KOPT-K1 (cell line): ENCODE data around the gene PRELID3B.
A peak's percentile ranks its signal among the peaks of the same experiment; 100 is the strongest.
"Not testable (repeated sequence)": the region's sequence is repeated elsewhere in the genome, so short reads cannot be mapped to it uniquely, and the experiment has no call there.

Source experiments
- H3K27ac ChIP-seq: fragments of 200-600 bp; sonication (generic); 2 replicates; pipeline ENCODE4 v1.5.1; 2016; ENCODE audit warnings: antibody characterized with exemption, mild to moderate bottlenecking, low read depth, low read length; ENCODE audit not compliant: poor library complexity, severe bottlenecking
- H3K36me3 ChIP-seq: fragments of 200-600 bp; sonication (generic); 2 replicates; pipeline ENCODE4 v1.5.1; 2017; ENCODE audit warnings: antibody characterized with exemption, mild to moderate bottlenecking, low read length, moderate library complexity; ENCODE audit not compliant: insufficient read depth
- H3K9me3 ChIP-seq: fragments of 200-600 bp; sonication (generic); 2 replicates; pipeline ENCODE4 v1.5.1; 2017; ENCODE audit warnings: antibody characterized with exemption, low read length, mild to moderate bottlenecking; ENCODE audit not compliant: insufficient read depth, poor library complexity, severe bottlenecking

The PRELID3B gene

DNA sequence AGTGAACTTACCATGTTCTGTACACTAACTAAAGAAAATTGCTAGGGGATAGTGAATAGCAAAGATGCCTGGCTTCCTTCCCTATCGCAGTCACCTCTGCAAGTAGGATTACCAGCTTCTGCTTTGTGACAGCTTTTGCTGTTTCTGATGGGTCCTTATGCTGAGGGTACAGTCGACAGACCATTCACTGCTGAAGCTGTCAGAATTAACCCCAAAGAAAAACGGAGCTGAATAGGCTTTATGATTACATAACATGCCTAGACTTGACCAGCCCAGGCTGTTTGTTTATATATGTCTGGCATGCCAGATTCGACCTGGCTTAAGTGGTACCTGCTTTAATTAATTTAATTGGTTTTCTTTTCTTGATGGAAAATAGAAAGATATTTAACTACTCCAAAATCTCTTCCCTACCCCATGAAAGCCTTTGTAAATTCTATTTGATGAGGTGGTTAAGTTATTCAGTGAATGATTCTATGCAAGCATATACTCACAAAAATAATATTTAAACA, 21.7 kb upstream of the PRELID3B start:
- no peaks in the 10 kb centered on the region for H3K9me3 ChIP-seq
- no peak overlapping the region for H3K27ac ChIP-seq
- H3K36me3 ChIP-seq: no peaks in the 10 kb centered on the region

DNA sequence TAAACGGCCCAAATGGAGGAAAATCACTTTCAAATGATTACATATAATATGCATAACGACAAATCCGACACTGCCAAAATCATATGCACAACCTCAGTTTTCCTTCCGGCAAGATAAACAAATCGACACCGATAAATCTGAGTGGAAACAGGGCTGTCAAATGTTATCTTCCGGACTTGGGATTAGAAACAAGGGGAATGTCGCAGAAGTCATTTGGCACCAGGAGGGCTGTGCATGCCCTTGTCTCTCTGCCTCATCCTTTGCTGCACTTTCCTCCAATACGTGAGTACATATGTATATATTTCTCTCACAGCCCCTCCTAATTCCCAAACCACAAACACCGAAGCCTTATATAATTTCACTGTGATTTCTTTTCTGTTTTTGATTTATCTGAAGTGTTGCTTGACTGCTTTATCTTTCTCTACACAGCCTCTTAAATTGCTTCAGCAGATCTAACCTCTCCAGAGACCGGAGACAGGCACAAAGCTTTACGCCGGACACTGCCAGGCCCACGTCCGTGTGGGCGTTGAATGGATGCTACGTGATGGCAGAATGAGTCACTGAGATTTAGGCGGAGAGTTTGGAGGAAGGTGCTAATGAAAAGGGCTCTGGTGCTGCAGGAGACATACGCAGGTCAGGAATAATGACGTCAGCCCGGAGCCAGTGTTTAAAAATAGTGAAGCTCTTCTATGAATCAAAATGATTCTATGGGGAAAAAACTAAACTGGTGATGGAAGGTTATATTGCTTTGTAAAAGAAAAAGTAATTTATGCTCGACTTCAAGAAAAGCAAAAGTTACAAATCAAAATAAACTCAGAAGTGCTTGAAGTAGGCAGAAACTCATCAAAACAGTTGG, 21.0 kb upstream of the PRELID3B start:
- no peaks in the 10 kb centered on the region for H3K9me3 ChIP-seq
- no peak overlapping the region for H3K27ac ChIP-seq
- no peaks in the 10 kb centered on the region for H3K36me3 ChIP-seq

DNA sequence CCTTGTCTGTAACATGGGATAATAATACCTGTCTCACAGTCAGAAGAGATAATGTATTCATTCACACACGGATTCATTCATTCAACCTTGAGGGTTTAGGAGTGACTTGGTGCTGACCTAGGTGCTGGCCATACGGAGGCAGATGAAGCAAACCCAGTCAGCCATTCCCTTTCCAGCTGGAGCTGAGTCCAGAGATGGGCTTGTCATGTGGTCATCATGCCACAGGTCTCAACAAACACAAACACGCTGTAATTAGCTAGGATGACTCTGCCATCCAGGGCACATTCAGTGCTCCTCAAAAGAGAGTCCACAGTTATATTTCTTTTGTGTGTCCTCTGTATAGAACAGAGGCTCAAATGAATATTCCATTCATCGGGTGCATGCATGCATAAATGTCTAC, 19.5 kb upstream of the PRELID3B start:
- H3K36me3 ChIP-seq: no peaks in the 10 kb centered on the region
- H3K9me3 ChIP-seq: no peaks in the 10 kb centered on the region
- no peak overlapping the region for H3K27ac ChIP-seq

DNA sequence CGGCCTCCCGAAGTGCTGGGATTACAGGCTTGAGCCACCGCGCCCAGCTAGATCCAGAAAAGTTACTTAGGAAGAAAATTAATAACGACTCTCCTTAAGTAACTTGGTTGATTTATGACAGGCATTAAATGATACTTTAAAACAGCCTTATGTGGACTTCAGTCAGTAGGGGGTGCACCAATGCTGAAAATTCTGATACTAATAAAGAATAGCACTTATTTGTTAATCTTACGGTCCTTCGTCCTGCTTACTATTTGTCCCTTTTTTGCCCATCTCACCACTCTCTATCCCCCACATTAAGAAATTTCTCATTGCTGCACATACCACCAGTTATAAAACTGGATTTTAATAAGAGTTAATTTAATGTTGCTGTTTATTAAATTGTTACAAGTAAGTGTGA, 12.7 kb upstream of the PRELID3B start:
- H3K27ac ChIP-seq: no peak overlapping the region
- H3K9me3 ChIP-seq: no peaks in the 10 kb centered on the region
- no peaks in the 10 kb centered on the region for H3K36me3 ChIP-seq

DNA sequence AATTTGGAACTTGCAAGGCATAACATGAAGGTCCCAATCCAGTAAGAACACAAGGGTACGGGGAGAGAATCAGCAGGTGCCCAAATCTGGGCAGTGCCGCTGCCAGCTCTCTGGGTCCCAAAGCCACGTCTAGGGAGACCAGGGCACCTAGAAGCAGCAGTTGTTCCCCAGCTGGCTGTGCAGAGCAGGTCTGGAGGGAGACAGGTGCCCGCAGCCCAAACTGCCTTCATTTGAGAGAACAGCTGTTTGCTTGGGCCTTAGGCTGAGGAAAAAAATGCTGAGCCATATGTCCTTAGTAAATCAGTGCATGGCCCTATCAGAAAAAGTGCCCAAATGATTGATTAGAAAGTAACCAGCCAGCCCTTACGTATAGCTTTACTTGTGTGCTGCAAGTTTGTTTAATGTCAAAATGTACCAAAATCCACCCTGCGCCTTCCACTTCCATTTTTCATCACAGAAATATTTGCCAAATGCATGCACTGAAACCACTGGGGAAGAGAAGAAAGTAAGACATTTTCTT, 9.1 kb upstream of the PRELID3B start:
- no peaks in the 10 kb centered on the region for H3K36me3 ChIP-seq
- no peaks in the 10 kb centered on the region for H3K9me3 ChIP-seq
- H3K27ac ChIP-seq: no peak overlapping the region

DNA sequence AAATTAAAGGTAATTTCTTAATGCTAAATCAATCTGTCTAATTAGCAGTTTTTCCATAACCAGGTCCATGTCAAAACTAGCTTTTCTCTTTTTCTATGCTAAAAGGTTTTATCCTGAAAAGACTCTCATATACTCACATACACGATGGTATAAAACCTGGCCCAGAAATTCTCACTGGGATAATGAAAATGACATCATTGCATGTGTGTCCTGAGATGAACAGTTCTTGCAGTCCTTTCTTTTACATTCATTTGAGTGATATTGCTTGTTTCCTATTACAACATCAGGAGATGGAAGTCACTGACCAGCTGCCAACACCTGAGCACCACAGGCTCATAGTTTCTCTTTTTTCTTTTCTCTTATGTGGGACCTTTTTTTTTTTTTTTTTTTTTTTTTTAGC, 7.9 kb upstream of the PRELID3B start:
- no peak overlapping the region for H3K27ac ChIP-seq
- H3K9me3 ChIP-seq: no peaks in the 10 kb centered on the region
- H3K36me3 ChIP-seq: no peaks in the 10 kb centered on the region

DNA sequence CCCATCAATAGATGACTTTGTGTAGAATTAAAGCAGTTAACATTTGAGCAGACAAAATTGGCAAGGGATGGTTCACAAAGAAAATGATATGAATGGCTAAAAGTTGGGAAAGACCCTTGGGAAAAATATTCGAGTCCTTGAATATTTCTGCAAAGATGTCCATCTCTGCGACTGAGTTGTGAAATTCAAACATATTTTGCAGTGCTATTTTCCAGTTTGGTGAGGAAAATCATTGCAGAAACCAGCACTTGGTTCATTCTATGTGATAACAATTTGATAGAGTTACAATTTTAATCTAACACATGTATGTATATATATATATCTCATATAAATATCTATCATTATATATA, 6.1 kb upstream of the PRELID3B start:
- Histone ChIP-seq H3K9me3 (no peaks in the 10 kb centered on the region), H3K27ac (no peak overlapping the region), H3K36me3 (no peaks in the 10 kb centered on the region)

DNA sequence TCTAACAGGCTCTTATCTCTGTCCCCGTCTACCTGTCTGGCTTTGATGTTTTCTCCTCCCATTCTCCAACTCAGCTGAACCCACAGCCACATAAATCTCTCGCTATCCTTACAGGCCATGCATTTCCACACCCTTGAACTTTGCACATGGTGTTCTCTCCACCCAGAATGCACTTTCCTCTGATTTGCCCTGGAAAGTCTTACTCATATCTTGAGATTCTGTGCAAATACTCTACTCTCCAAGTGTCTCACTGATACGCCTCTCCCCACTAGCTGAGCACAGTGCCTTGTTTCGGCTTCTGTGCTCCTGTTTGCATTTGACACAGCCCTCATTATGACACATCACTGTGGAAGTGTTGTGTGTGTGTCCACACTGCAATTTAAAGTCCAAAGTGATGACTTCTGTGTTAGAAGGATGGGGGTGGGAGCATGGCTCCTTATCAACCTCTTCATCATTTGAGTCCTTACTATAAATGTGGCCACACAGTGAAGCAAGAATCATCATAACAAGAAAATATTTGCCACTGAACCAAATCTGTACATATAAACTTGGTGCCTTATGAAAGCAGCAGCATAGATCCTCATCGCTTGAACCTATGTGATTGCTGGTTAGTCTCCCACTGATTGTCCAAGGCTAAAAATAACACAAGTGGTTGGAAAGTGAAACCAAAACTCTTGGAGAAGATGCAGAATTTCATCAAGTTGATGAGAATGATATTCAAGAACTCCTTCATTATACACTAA, 5.5 kb upstream of the PRELID3B start:
- Histone ChIP-seq H3K36me3 (no peaks in the 10 kb centered on the region), H3K9me3 (no peaks in the 10 kb centered on the region), H3K27ac (no peak overlapping the region)

DNA sequence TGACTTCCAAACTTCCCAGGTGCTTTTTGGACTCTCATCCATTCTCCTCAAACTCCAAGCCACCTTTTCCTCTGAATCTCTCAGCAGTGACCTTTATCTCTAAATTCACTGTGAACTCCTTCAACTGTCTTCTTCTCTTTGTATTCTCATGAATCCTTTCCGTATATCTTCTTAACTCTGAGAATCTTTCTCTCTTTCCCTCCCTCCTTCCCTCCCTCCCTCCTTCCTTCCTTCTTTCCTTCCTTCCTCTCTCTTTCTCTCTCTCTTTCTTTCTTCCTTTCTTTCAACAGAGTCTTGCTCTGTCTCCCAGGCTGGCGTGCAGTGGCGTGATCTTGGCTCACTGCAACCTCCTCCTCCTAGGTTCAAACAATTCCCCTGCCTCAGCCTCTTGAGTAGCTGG, 4.3 kb upstream of the PRELID3B start:
- Histone ChIP-seq H3K27ac (no peak overlapping the region), H3K36me3 (no peaks in the 10 kb centered on the region), H3K9me3 (no peaks in the 10 kb centered on the region)

DNA sequence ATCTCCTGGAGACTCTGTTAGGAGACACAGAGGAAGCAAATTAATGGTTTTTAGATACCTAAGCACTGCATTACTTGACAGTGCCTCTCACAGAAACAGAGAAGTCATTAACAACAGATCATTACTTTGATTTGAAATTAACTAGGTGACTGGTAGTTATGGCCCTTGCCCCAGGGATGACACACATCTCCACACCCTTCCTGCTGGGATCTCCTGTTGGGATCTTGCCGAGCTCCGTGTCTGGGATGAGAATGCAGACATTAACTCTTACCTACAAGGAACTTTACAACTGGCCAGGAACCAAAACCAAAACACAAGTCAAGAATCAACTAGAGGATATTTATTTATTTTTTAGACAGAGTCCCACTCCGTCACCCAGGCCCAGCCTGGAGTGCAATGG, 2.2 kb upstream of the PRELID3B start:
- Histone ChIP-seq H3K36me3 (peaks cover 13% of the 10 kb centered on the region), H3K9me3 (no peaks in the 10 kb centered on the region), H3K27ac (no peak overlapping the region)

DNA sequence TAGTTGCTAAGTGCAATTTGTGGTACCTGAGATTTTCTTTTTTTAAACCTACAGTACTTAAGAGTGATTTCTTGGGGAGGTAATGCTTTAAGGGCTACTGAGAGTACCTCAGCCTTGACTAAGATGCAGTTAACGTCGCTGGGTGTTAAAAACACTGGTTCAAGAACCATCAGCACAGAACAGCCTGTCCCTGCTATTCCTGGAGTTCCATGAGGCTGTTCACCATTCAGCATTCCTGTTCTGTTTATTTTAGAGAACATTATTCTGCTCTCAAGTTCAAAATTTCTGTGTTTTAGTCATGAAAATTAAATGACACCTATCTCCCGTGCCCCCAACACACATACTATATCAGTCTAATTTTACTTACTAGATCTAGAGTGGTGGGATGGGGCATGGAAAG, 1.7 kb upstream of the PRELID3B start:
- Histone ChIP-seq H3K36me3 (peaks cover 15% of the 10 kb centered on the region), H3K27ac (no peak overlapping the region), H3K9me3 (no peaks in the 10 kb centered on the region)

DNA sequence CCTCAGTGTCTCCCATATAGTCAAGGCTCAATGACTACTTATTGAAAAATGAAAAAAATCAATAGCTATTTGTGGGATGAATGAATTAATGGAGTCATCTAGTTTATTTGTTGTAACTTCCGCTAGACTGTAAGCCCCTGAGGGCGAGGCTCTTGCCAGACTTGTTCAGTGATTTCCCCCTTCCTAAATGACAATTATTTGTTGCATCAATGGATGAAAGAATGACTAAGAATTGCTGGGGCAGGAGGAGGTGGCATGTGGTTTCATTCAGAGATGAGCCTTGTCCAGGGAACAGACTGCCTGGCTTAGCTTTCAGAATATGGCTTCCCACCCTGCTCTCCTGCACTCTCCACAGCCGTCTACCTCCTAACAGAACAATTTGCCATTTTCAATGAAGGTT, 1.1 kb upstream of the PRELID3B start:
- Histone ChIP-seq H3K36me3 (peaks cover 18% of the 10 kb centered on the region), H3K27ac (no peak overlapping the region), H3K9me3 (no peaks in the 10 kb centered on the region)

DNA sequence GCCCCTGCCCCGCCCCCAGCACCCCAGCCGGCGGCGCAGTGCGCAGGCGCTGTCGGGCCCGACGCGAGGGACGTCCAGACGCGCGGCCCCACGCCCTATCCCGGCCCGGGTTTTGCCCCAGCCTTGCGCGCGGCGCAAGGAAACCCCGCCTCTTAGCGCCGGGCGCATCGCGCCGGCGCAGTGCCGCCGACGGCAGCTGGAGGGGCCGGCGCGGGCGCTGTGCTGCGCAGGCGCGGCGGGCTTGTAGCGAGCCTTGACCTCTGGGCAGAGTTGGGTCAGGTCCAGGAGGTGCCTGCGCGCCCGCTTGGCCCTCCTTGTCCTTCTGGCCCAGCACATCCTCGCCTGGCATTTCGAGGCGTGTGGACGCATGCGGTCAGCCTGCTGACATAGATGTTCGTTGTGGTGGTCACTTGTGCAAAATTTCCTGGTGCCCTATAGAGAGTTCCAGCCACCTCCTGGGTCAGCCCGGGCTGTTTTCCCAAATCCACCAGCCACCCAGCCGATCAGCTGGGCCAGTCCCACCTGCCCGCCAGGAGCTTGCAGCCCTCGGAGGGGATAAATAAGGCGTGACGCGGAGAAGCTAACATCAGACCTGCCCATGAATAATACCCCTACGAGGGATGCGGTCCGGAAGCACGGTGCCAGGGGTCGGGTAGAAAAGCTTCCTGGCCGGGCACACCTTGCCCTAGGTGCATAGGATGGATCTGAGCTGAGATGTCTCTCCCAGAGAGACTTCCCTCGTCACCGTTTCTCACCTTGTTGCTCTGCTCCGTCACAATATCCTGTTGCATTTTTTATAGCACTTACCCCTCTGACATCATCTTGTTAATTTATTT, 428 bp upstream of the PRELID3B start:
- H3K27ac ChIP-seq: peak overlapping the region; percentile 70
- peaks cover 25% of the 10 kb centered on the region for H3K36me3 ChIP-seq
- H3K9me3 ChIP-seq: no peaks in the 10 kb centered on the region

DNA sequence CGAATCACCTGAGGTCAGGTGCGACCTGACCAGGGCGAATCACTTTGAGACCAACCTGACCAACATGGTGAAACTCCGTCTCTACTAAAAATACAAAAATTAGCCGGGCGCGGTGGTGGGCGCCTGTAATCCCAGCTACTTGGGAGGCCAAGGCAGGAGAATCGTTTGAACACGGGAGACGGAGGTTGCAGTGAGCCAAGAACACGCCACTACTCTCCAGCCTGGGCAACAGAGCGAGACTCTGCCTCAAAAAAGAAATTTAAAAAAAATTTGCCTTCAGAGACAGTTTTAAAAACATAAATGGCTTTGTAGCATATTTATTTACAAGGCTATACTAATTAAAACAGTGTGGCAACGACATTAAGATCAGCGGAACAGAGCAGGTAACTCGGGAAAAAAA, 1.1 kb downstream of the PRELID3B start:
- peak overlapping the region; percentile 70 for H3K27ac ChIP-seq

DNA sequence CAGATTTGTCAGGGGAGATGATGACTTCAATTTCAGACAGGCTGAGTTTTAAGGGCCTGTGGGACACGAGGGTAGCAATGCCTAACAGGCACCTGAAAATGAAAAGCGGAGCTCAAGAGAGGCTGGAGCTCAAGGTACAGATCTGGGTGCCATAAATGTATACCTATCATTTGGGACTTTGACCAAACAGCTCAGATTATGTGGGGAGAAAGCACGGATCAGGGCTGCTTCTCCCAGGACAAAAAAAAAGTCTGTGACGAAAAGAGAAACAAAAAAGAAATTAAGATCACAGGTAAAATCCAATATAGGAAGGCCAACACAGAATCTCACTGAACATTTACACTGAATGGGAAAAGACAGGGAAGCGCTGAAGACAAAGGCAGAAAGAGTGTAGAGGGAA, 1.9 kb downstream of the PRELID3B start:
- Histone ChIP-seq H3K36me3 (peaks cover 48% of the 10 kb centered on the region), H3K9me3 (no peaks in the 10 kb centered on the region), H3K27ac (peak overlapping the region; percentile 20)

More for the DNA sequence above, 1.1 kb downstream of the PRELID3B start:
- not testable (repeated sequence) for H3K9me3 ChIP-seq
- peaks cover 40% of the 10 kb centered on the region for H3K36me3 ChIP-seq
